GM23248 (cell line): ENCODE data around the gene RNF26. TPM values are rescaled to one million over a fixed set of nuclear protein-coding genes. Genes with fewer than 3 reads are reported as not detected.

Experiments
- DNase-seq: peaks from one replicate; pipeline ENCODE4 v3.0.0-alpha.2; 2015
- H2AFZ ChIP-seq: fragments of 200-600 bp; sonication (generic); 2 replicates; pipeline ENCODE4 v1.6.1; 2016; ENCODE audit warnings: antibody characterized with exemption
- H3F3A ChIP-seq: fragments of 200-600 bp; sonication (generic); 2 replicates; pipeline ENCODE4 v1.6.1; 2016; ENCODE audit warnings: mild to moderate bottlenecking, antibody characterized with exemption, mixed run types; ENCODE audit not compliant: insufficient read depth
- H3K27ac ChIP-seq: fragments of 200-600 bp; sonication (generic); 2 replicates; pipeline ENCODE4 v1.5.1; 2016; ENCODE audit warnings: mild to moderate bottlenecking
- H3K27me3 ChIP-seq: fragments of 200-600 bp; sonication (generic); replicated peaks from 2 replicates; pipeline ENCODE4 v1.6.1; 2016; ENCODE audit warnings: mild to moderate bottlenecking; ENCODE audit not compliant: insufficient read depth
- H3K36me3 ChIP-seq: fragments of 200-600 bp; sonication (generic); 2 replicates; pipeline ENCODE4 v1.6.1; 2016; ENCODE audit warnings: low read depth, mild to moderate bottlenecking
- H3K4me1 ChIP-seq: fragments of 200-600 bp; sonication (generic); 2 replicates; pipeline ENCODE4 v1.6.1; 2016; ENCODE audit warnings: mild to moderate bottlenecking; ENCODE audit not compliant: insufficient read depth
- H3K4me2 ChIP-seq: fragments of 200-600 bp; sonication (generic); one replicate; pipeline ENCODE4 v1.6.1; 2016; ENCODE audit warnings: mild to moderate bottlenecking; ENCODE audit not compliant: unreplicated experiment
- H3K4me3 ChIP-seq: fragments of 200-600 bp; sonication (generic); 2 replicates; pipeline ENCODE4 v1.5.1; 2016; ENCODE audit warnings: mild to moderate bottlenecking
- H3K79me2 ChIP-seq: fragments of 200-600 bp; sonication (generic); 2 replicates; pipeline ENCODE4 v1.6.1; 2016; ENCODE audit warnings: mild to moderate bottlenecking; ENCODE audit not compliant: insufficient read depth
- H3K9ac ChIP-seq: fragments of 200-600 bp; sonication (generic); 2 replicates; pipeline ENCODE4 v1.6.1; 2016; ENCODE audit warnings: mild to moderate bottlenecking
- H3K9me2 ChIP-seq: fragments of 200-600 bp; sonication (generic); 2 replicates; pipeline ENCODE4 v1.6.1; 2016; ENCODE audit warnings: mixed run types, mild to moderate bottlenecking, moderate library complexity; ENCODE audit not compliant: insufficient read depth
- H3K9me3 ChIP-seq: fragments of 200-600 bp; sonication (generic); one replicate; pipeline ENCODE4 v1.6.1; 2017; ENCODE audit warnings: low read depth
- H4K20me1 ChIP-seq: fragments of 200-600 bp; sonication (generic); 2 replicates; pipeline ENCODE4 v1.6.0; 2016; ENCODE audit not compliant: insufficient read depth
- EZH2 ChIP-seq: fragments of 200-600 bp; sonication (generic); IDR thresholded peaks from 2 replicates; pipeline ENCODE4 v1.6.1; 2018; ENCODE audit warnings: antibody characterized with exemption, mild to moderate bottlenecking; ENCODE audit not compliant: insufficient read depth, poor library complexity, severe bottlenecking
- EZH2phosphoT487 ChIP-seq: fragments of 200-600 bp; sonication (generic); IDR thresholded peaks from 2 replicates; pipeline ENCODE4 v1.6.1; 2018; ENCODE audit warnings: antibody characterized with exemption, moderate library complexity, mild to moderate bottlenecking, low read depth; ENCODE audit not compliant: insufficient read depth
- WGBS, 2 experiments: methylation state at CpG; one replicate each; pipeline ENCODE4 v1.1.6; 2015 to 2017; ENCODE audit warnings: low lambda C conversion rate in 2 of 2, low coverage in 1 of 2; ENCODE audit errors: missing lambda C conversion rate in 2 of 2; 5-methylcytosine and 5-hydroxymethylcytosine counted together
- in situ Hi-C: fragments of 300-500 bp; cut with MboI; formaldehyde crosslinking; loops from 2 replicates; pipeline ENCODE4 v1.15.0; 2020
- polyA plus RNA-seq: library from polyadenylated mRNA; unstranded; fragments of >200 nt; fragmentation: Nextera tagmentation; extraction: Ambion mirVana; gene quantifications from 2 replicates; pipeline ENCODE4 v1.2.1, GENCODE V29; 2016
- total RNA-seq: library from RNA; depleted of rRNA; stranded (reverse); fragments of >200 nt; shearing (Covaris generic); gene quantifications from 2 replicates; pipeline ENCODE4 v1.2.3, GENCODE V29; 2014

Gene RNF26
- total and polyA plus RNA-seq, 2 experiments from 2014 or later: 8.0 to 49.5 TPM

- Histone ChIP-seq H3K4me1 (peaks cover 32% of the 10 kb centered on the region), H3K79me2 (no peaks in the 10 kb centered on the region), H3K9me3 (no peaks in the 10 kb centered on the region), H3K9me2 (no peaks in the 10 kb centered on the region), H3K9ac (no peak overlapping the region), H3K4me2 (peak overlapping the region; percentile 65), H3K36me3 (no peaks in the 10 kb centered on the region), H3K27ac (no peak overlapping the region), H2AFZ (peak overlapping the region; percentile 64; the same call in 1 of the 2 replicates), H3K4me3 (peak overlapping the region; percentile 45), H3F3A (peaks cover 26% of the 10 kb centered on the region), H4K20me1 (no peaks in the 10 kb centered on the region), H3K27me3 (peaks cover 6% of the 10 kb centered on the region; the same call in 1 of the 2 replicates)
- in situ Hi-C loops: no loop called here
- peak; percentile 73 for DNase-seq
- no peak for TF ChIP-seq EZH2phosphoT487
- no peak for TF ChIP-seq EZH2
- WGBS, 2 experiments: 12 to 17% methylated on average over 14 to 56 of the region's 88 CpGs
These were observed 29.7 kb downstream of the RNF26 start for GRCh38 chr11:119363851-119364590.

- DNase-seq: peak; percentile 76
- Histone ChIP-seq H3K4me2 (peak overlapping the region; percentile 30), H3K27ac (no peak overlapping the region), H3F3A (peaks cover 26% of the 10 kb centered on the region), H3K4me3 (no peak overlapping the region), H3K9ac (no peak overlapping the region), H2AFZ (no peak overlapping the region), H3K79me2 (no peaks in the 10 kb centered on the region), H3K9me2 (no peaks in the 10 kb centered on the region), H3K36me3 (no peaks in the 10 kb centered on the region), H3K27me3 (peaks cover 6% of the 10 kb centered on the region; the same call in 1 of the 2 replicates), H3K4me1 (peaks cover 32% of the 10 kb centered on the region), H4K20me1 (no peaks in the 10 kb centered on the region), H3K9me3 (no peaks in the 10 kb centered on the region)
- in situ Hi-C loops: no loop called here
- TF ChIP-seq EZH2 (no peak), EZH2phosphoT487 (no peak)
- WGBS, 2 experiments: 37 to 42% methylated on average over 6 of the region's 6 CpGs
These were observed 30.8 kb downstream of the RNF26 start for GRCh38 chr11:119365071-119365591.

GRCh38 chr11:119366690-119367620, 32.6 kb downstream of the RNF26 start:
- Histone ChIP-seq H3K36me3 (no peaks in the 10 kb centered on the region), H3K79me2 (no peaks in the 10 kb centered on the region), H3K4me2 (no peak overlapping the region), H3K9me3 (no peaks in the 10 kb centered on the region), H3K9ac (no peak overlapping the region), H4K20me1 (no peaks in the 10 kb centered on the region), H3K4me3 (no peak overlapping the region), H3K27me3 (peaks cover 6% of the 10 kb centered on the region; the same call in 1 of the 2 replicates), H2AFZ (no peak overlapping the region), H3F3A (peaks cover 12% of the 10 kb centered on the region), H3K4me1 (peaks cover 18% of the 10 kb centered on the region), H3K27ac (no peak overlapping the region), H3K9me2 (no peaks in the 10 kb centered on the region)
- TF ChIP-seq EZH2phosphoT487: no peak
- no peak for TF ChIP-seq EZH2
- in situ Hi-C loops: no loop called here
- WGBS, 2 experiments: 85% methylated on average over 11 of the region's 11 CpGs
- no peak for DNase-seq

- no peaks in the 10 kb centered on the region for H3K79me2 ChIP-seq
- no peak overlapping the region for H3K4me3 ChIP-seq
- WGBS, 2 experiments: 71 to 75% methylated on average over 9 of the region's 9 CpGs
- H2AFZ ChIP-seq: no peak overlapping the region
- DNase-seq: no peak
- in situ Hi-C loops: no loop called here
- peaks cover 5% of the 10 kb centered on the region; the same call in 1 of the 2 replicates for H3F3A ChIP-seq
- H3K9me3 ChIP-seq: no peaks in the 10 kb centered on the region
- H4K20me1 ChIP-seq: no peaks in the 10 kb centered on the region
- TF ChIP-seq EZH2 (no peak), EZH2phosphoT487 (no peak)
- peaks cover 14% of the 10 kb centered on the region; the same call in 1 of the 2 replicates for H3K4me1 ChIP-seq
- H3K36me3 ChIP-seq: no peaks in the 10 kb centered on the region
- H3K9ac ChIP-seq: no peak overlapping the region
- no peak overlapping the region for H3K27ac ChIP-seq
- no peaks in the 10 kb centered on the region for H3K9me2 ChIP-seq
- peaks cover 6% of the 10 kb centered on the region; the same call in 1 of the 2 replicates for H3K27me3 ChIP-seq
- H3K4me2 ChIP-seq: no peak overlapping the region
These were observed 33.4 kb downstream of the RNF26 start for GRCh38 chr11:119367661-119368120.
